Activated CD8-positive, alpha-beta memory T cell treated with anti-CD3 and anti-CD28 coated beads for 1 hour (primary cell): ENCODE measurements around the gene NUDT12.

Source experiments
- DNase-seq, 2 donors: peaks; one replicate each; pipeline ENCODE4 v3.0.0-alpha.2; 2020; ENCODE audit warnings: low read depth in 1 of 2; ENCODE audit errors: extremely low read depth in 1 of 2

Gene NUDT12

DNA sequence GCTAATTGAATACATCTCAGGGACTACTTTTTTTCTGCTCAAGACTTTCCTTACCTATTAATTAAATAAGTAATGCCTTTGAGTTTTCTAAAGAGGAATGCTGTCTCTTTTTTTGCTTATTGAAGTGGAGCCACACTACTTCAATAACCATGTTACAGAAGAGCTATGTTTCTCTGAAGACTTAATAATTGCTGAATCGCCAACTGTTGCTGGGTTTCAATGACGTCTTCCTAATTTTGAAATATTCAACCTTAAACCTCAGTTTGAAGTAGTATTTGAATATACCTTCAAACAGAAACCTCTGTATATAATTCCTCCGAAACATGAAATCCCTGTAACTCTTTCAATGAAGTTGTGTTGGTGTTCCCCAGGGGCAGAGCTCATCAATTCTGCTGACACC lies 21.0 kb downstream of the NUDT12 start:
- DNase-seq, result no peak

DNA sequence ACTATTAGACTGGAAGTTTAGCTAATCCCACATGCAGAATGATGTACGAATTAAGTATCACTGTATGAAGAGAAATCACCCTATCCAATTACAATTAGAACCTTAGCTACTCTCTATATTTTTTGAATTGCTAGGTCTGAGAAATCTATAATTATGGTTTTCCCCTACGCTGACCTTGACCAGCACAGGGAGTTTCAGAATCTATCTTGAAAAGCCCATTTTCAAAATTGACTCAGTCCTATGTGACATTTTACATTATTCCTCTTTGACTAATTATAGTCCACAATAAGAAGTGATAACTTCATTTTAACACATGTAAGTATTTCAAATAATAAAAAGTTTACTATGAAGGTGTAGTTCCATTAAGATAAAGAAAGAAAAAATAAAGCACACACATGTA lies 21.5 kb downstream of the NUDT12 start:
- DNase-seq, result no peak

DNA sequence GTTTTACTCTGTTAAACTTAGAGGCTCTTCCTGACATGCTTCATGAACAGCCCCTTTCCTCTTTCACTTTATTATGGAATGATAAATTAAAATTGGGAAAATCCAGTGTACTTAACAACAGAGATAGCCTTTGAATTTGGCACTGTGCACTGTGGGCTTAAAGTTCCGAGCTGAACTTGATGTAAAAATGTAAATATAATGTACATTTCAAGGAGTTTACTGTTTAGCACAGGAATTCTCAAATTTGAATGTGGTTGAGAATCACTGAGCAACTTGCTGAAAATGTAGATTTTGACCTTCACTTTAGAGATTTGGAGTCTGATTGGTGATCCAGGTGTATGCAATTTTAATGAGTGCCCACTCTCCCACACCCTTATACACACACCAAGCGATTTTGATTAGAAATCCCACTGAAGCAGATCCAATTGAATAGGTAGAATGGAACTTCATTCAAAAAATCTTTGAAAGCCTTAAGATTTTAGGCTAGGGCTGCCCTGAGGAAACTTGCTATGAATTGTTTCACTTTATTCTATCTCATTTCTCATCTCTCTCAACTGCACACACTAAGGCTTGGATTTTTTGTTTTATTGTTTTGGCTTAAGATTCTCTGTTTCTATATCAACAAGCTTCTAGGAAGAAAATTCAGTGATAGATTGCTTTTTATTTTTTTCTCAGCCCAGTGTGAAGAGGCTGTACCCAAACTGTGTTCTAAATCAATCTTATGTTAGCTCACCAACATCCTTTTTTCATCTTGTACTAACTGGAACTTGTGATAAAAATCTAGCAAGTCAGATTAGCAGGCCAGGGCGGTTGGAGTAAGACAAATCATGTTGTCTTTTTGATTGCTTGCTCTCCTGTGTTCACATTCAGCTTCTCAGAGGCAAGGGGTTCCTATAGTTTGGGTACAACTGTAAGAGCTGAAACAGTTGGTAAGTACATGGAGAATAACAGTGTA lies 22.9 kb downstream of the NUDT12 start:
- DNase-seq, result no peak

DNA sequence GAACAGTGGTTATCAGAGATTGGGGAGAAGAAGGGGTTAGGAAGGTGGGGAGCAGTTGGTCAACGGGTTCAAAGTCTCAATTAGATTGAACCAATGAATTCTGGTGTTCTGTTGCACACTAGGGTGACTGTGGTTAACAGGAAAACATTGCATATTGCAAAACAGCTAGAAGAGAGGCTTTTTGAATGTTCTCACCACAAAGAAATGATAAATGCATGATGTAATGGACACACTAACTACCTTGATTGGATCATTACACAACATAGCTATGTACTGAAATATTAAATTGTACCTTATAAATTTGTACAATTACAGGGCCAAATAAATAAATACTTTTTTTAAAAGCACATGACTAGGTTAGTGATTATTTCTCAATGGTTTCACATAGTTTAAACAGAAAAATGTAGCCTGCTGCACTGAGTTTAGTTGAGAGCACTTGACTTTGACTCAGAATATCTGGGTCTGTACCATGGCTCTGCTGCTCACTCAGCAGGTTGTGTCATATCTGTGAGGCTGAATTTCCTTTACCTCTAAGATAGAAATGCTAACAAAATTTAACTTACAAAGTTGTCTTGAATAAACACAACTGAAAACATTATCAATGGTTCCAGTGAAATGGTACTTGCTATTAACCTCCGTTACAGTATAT lies 30.4 kb downstream of the NUDT12 start:
- no peak for DNase-seq

DNA sequence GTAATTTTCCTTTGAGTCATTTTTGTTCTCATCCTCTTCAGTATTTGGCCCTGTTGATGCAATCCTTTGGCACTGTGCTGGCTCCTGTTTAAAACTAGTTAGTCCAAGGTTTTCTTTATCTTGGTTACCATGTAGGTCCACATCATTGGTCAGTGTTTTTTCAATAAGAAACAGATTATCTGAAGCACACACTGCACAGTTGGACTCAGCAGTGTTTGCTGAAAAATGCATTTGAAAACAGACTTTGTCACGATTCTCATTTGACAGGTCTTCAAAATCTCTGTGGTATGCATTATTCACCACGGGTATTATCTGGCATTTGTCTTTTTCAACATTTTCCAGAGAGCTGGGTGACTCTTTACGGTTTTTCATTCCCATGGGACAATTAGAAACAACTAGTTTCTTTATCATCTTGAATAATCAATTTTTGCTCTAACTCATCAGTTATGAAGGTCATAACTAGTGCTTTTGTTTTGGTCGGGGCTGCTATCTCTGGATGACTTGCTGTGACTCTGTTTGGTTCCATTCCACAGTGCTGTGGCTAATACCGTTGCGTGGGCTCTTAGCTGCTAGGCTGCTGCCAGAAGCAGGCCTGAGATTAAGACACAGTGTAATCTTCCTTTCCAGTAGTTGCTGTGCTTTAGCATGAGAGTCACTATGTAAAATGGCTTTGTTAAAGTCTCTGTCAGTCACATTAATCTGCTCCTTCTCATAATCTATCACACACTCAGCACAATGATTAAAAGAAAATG lies 36.2 kb downstream of the NUDT12 start:
- DNase-seq, result no peak

DNA sequence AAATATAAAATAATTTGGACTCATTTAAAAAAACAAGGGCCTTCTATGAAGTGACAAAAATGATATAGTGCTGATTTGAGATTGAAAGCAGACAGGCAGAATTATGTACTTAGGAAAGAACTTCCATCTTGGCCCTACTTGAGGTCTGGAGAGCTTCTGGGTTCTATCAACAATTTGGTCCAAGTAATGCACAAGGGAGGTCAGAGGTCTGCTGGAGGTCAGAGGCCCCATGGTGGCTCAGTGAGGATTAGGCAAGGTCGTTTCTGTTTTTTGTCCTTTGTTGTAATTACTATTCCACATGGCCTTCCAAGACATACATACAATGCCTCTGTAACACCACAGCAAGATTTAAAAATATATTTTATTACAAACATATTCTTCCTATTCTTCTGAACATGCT lies 37.2 kb downstream of the NUDT12 start:
- DNase-seq, result no peak

DNA sequence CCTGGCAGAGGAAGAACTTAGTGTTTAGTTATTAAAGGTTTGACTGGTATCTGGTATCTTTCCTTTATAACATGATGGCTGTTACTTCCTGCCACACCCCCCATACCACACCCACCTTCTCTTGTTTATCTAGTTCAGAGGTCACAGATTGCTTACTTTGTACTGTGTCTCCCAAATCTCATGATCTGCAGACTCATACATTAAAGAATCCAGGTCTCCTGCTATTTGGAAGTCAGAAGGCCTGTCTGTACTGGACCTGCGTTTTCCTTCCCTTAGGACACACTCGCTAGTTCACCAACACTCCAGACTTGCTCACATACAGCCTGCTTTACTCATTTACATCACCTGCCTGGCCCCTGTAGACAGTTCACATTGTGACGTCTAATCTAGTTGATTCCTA lies 39.3 kb downstream of the NUDT12 start:
- DNase-seq, result no peak

DNA sequence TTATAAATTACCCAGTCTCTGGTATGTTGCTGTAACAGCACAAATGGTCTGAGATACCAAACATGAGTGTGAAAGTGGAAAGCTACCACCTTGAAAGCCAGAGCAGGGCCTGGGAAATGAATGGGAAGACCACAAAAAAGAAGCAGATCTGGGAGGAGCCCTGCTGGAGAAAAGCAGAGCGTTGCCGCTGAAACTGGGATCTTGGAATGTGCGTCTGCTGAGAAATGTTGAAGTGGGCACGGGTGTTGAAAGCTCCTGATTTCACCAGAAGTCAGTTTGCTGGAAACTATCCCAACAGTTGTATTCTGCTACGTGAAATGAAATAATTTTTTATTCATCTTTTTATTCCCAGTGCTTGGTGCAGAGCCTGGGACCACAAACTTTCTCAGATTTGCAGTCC lies 40.0 kb downstream of the NUDT12 start:
- DNase-seq, result no peak

DNA sequence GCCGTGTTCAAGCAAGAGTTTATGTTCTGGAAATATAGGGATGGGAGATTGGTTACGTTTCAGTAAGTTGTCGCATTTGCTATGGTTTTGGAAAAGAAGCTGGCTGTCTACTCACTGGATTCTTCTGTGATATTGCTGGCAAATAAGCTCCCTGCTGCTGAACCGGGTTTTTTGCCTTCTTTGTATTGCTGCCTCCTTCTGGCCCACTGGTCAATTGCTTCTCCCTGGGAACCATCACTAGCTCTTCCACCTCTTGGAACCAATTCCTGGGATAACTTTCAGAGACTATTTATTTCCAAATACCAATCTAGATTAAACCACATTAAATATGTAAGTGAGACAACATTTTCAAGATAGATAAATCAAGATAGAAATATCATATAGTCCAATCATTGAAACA lies 43.0 kb downstream of the NUDT12 start:
- DNase-seq, result no peak

DNA sequence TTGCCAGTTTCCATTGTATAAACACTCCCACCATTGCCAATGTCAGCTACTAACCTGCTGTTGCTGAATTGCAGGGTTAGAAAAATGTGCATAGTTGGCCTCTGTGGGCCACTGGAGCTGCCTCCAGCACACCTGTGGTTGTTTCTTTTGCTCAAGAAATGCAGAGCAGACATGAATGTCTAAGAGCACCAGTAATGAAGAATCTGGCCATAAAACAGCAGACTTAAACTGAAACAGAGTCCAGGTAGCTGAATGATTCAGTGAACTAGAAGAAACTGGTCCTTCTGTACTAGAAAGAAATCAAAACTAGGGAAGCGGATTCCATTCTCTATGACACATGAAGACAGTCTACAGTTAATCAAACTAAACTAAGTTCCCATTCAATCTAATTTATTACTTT lies 48.2 kb downstream of the NUDT12 start:
- DNase-seq, result no peak

DNA sequence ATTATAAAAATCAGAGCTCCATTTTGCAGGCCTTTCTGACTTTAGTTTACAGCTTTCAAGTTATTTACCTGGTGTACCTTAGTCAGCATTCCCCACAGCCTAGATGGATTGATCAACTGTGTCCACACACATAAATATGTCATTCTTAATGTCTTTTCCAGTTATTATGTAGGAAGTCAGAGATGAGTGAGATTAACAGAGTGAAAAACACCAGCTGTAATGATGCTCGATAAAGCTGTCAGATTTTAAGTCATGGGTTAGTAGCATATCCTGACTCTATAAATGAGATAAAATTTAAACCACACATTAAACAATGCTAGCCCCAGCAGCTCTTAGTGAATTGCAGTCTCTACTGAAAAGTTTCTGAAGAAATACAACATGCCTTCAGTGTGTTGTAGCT lies 48.9 kb downstream of the NUDT12 start:
- no peak for DNase-seq

DNA sequence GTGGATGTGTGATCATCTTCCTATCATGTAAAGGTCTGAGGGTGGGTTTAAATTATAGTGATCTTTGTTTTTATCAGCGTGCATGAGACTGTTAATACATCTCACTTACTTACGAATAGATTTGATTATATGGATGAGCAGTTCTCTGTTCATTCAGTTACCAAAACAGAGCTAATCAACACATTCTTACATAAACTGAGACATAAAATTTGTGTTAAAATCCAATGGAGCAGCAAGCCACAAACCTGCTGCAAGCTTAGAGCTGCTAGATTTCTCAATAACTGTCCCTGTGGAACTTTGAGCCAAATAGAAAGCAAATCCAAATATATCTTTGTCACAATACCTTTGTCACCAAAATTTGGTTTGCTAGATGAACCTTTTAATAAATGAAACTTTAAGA lies 50.1 kb downstream of the NUDT12 start:
- DNase-seq, result no peak

DNA sequence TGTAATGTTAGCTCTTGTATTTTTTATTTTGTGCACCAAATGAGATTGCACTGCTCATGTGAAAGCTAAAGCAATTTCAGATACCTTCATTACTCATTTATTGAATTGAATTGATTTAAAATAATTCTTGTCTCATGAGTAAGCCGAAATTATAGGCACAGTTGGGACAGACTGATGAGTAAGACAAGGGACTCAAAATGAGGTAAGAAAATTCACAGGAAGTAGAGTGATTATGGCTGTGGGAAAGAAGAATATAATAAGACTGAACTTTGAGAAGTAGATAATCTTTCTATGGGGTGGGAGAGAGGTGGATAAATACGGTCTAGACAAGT lies 51.1 kb downstream of the NUDT12 start:
- no peak for DNase-seq

DNA sequence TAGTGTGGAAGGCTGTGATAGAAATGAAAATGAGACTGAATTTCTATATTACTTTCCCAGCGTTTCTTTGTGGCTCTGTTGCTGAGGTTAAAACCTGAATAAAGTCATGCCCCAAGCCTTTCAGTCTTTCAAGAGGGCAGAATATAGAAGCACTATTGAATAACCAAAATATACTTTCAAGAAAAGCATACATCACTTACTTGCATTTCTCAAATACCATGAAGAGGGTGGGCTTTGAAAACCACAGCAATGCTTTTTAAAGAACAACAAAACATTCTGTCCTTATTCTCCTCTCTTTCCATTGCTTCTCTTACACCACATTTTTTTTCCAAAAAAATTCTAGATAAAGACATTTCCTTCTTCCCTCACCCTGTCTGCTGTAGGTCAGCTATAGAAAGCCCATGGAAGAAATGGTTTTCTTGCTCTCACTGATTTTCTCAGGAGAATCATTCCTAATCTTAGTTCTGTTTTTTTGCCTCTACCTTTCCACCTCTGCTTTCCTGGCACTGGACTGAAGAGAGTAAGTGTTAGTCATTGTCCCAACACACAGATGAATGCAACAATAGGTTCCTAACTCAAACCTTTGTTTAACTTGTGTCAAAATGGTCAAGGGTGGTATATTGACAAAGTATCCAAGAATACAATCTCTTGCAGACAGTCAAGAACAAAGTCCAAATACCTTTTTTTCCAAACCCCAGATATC lies 51.6 kb downstream of the NUDT12 start:
- no peak for DNase-seq

DNA sequence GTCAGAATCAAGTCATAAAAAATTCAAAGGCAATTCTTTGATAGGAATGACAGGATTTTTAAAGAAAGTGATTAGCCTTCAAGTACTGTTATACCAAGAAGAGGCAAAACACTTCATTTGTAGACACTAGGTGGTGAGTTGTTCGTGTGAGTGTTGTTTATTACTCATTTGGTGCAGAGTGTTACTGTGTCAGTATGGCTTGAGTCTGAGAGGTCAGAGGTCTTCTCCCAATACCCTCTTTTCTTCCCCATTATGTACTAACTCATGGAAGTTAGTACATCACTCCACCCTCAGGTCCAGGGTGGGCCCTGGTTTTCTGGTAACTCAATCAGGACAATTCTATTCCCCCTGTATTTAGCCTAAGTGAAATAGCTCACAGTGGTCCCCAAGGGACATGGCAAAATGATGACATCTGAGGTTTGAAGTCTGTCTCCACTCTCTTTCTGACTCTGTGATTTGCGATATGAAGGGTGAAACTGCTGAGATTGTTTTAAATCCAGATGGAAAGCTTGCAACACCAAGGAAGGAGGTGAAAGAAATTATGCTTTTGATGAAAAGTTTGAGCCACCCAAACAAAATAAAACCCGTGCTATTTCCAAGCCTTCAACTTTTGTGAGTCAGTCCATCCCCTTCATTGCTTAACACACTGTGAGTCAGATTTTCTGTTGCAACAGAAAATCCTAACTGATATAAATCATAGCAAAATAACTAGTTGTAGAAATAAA lies 56.8 kb downstream of the NUDT12 start:
- DNase-seq, result no peak

DNA sequence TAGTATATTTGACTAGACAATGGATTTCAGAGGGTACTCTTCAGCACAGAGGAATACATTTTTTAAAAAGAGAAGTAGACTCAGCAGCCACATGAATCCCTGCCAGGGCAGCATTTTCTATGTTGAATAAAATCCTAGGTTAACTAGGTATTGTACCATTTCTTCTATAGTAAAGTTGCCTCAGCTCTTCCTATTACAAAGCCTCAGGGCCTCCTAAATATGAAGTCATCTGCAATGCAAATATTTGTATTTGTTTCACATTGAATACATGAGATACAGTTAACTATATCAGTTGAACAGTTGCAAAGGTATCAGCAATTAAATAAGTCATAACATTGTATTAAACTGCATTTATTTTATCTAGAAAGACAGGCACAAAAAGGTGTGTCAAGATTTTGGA lies 59.5 kb downstream of the NUDT12 start:
- DNase-seq, result no peak

DNA sequence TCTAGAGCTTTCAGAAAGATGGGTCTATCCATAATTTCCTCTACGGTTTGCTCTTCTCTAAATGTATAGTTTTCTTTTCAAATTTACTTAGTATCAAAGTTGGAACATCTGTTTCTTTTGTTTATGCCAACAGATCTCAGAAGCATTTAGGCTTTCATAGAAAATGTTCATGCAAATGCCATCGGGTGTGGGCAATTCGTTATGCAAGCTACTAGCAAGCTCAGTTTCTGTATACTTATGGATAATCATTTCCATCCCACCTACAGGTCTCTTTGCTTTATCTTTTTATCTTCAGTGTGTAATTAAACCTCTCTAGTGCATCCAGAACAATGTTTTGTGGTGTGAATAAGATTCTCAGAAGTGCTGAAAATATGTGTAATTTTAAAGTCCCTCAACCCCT lies 59.9 kb downstream of the NUDT12 start:
- DNase-seq, result no peak
